Measurements from ENCODE around the gene ZNF362.

Gene ZNF362

GRCh38 chr1:33244809-33245186 is 11.5 kb upstream of the ZNF362 start:
- H3K4me3 ChIP-seq (replicated peaks; ENCODE audit: low read depth, low read length): no peak overlapping the region
- DNase-seq (ENCODE audit: extremely low read depth, low read depth): no peak
- TF ChIP-seq CTCF (IDR thresholded peaks at IDR 0.05; ENCODE audit: low read depth, low read length, missing control alignments): no peak

GRCh38 chr1:33246171-33246570 is 10.1 kb upstream of the ZNF362 start:
- no peak overlapping the region for H3K4me3 ChIP-seq (replicated peaks; ENCODE audit: low read depth, low read length)
- TF ChIP-seq CTCF (IDR thresholded peaks at IDR 0.05; ENCODE audit: low read depth, low read length, missing control alignments): no peak
- DNase-seq (ENCODE audit: extremely low read depth, low read depth): no peak

GRCh38 chr1:33247545-33247944 is 8.7 kb upstream of the ZNF362 start:
- no peak for DNase-seq (ENCODE audit: extremely low read depth, low read depth)
- no peak for TF ChIP-seq CTCF (IDR thresholded peaks at IDR 0.05; ENCODE audit: low read depth, low read length, missing control alignments)
- no peak overlapping the region for H3K4me3 ChIP-seq (replicated peaks; ENCODE audit: low read depth, low read length)

GRCh38 chr1:33248244-33248643 is 8.0 kb upstream of the ZNF362 start:
- no peak overlapping the region for H3K4me3 ChIP-seq (replicated peaks; ENCODE audit: low read depth, low read length)
- TF ChIP-seq CTCF (IDR thresholded peaks at IDR 0.05; ENCODE audit: low read depth, low read length, missing control alignments): no peak
- no peak for DNase-seq (ENCODE audit: extremely low read depth, low read depth)

- DNase-seq (ENCODE audit: extremely low read depth, low read depth): no peak
- no peak for TF ChIP-seq CTCF (IDR thresholded peaks at IDR 0.05; ENCODE audit: low read depth, low read length, missing control alignments)
- no peak overlapping the region for H3K4me3 ChIP-seq (replicated peaks; ENCODE audit: low read depth, low read length)
Measured at GRCh38 chr1:33249422-33249821, 6.9 kb upstream of the ZNF362 start.

GRCh38 chr1:33250217-33250616 is 6.1 kb upstream of the ZNF362 start:
- no peak for TF ChIP-seq CTCF (IDR thresholded peaks at IDR 0.05; ENCODE audit: low read depth, low read length, missing control alignments)
- no peak overlapping the region for H3K4me3 ChIP-seq (replicated peaks; ENCODE audit: low read depth, low read length)
- no peak for DNase-seq (ENCODE audit: extremely low read depth, low read depth)

- no peak for TF ChIP-seq CTCF (IDR thresholded peaks at IDR 0.05; ENCODE audit: low read depth, low read length, missing control alignments)
- no peak overlapping the region for H3K4me3 ChIP-seq (replicated peaks; ENCODE audit: low read depth, low read length)
- no peak for DNase-seq (ENCODE audit: extremely low read depth, low read depth)
Measured at GRCh38 chr1:33250724-33251123, 5.6 kb upstream of the ZNF362 start.

Measured in HFF-Myc (cell line).